Loucy (cell line): Measurements from ENCODE around the gene BCL11B.
"Not testable (repeated sequence)": the region's sequence is repeated elsewhere in the genome, so short reads cannot be mapped to it uniquely, and the experiment has no call there.

ENCODE experiments used
- CTCF ChIP-seq: fragments of 200-600 bp; sonication (generic); conservative IDR thresholded peaks from 2 replicates; pipeline ENCODE4 v1.5.1; 2014; ENCODE audit warnings: mild to moderate bottlenecking, antibody characterized with exemption, low read length
- EZH2phosphoT487 ChIP-seq: fragments of 200-600 bp; IDR thresholded peaks from 2 replicates; pipeline ENCODE4 v1.6.1; 2018; ENCODE audit warnings: antibody characterized with exemption, mild to moderate bottlenecking, moderate library complexity, borderline replicate concordance

- TF ChIP-seq CTCF, EZH2phosphoT487: not testable (repeated sequence)
Observed at GRCh38 chr14:99228760-99229159, 43.2 kb downstream of the BCL11B start.
